CD4-positive, alpha-beta T cell treated with Interleukin-12 subunit alpha and Interleukin-12 subunit beta, for 1 hour (primary cell): ENCODE measurements around the gene PIGC.

Experiments used
- DNase-seq: peaks from one replicate; pipeline ENCODE4 v3.0.0-alpha.2; 2020

Gene PIGC

GRCh38 chr1:172427191-172427590 lies 16.7 kb downstream of the PIGC start:
- peak; percentile 33 for DNase-seq

- DNase-seq, result no peak
Measured at GRCh38 chr1:172425339-172425738, 18.5 kb downstream of the PIGC start.

- no peak for DNase-seq
Measured at GRCh38 chr1:172423336-172423735, 20.5 kb downstream of the PIGC start.

GRCh38 chr1:172421974-172422604 lies 21.8 kb downstream of the PIGC start:
- DNase-seq, result no peak

GRCh38 chr1:172420385-172420784 lies 23.5 kb downstream of the PIGC start, which contains the start of gene C1orf105:
Gene C1orf105, plus strand, starts transcription at chr1:172420685. Its CDS starts 201 bp downstream, at chr1:172420886.
- no peak for DNase-seq

GRCh38 chr1:172417557-172417956 lies 26.3 kb downstream of the PIGC start:
- no peak for DNase-seq

- DNase-seq, result no peak
Measured at GRCh38 chr1:172416496-172417035, 27.3 kb downstream of the PIGC start.

- DNase-seq, result no peak
Measured at GRCh38 chr1:172414331-172414730, 29.5 kb downstream of the PIGC start.

GRCh38 chr1:172411791-172412338 lies 32.0 kb downstream of the PIGC start:
- no peak for DNase-seq

GRCh38 chr1:172410027-172410426 lies 33.8 kb downstream of the PIGC start:
- DNase-seq, result no peak

GRCh38 chr1:172408958-172409357 lies 34.9 kb downstream of the PIGC start:
- DNase-seq, result no peak

- no peak for DNase-seq
Measured at GRCh38 chr1:172406968-172407367, 36.9 kb downstream of the PIGC start.

GRCh38 chr1:172405912-172406311 lies 38.0 kb downstream of the PIGC start:
- DNase-seq, result no peak

- no peak for DNase-seq
Measured at GRCh38 chr1:172404121-172404520, 39.7 kb downstream of the PIGC start.

- no peak for DNase-seq
Measured at GRCh38 chr1:172402878-172403569, 40.8 kb downstream of the PIGC start.

- DNase-seq, result no peak
Measured at GRCh38 chr1:172401892-172402291, 42.0 kb downstream of the PIGC start.

GRCh38 chr1:172401477-172401876 lies 42.4 kb downstream of the PIGC start:
- DNase-seq, result no peak

- no peak for DNase-seq
Measured at GRCh38 chr1:172400722-172401105, 43.2 kb downstream of the PIGC start.

GRCh38 chr1:172399756-172400721 lies 43.8 kb downstream of the PIGC start:
- DNase-seq, result no peak

- DNase-seq, result peak; percentile 46
Measured at GRCh38 chr1:172398970-172399755, 44.7 kb downstream of the PIGC start.

GRCh38 chr1:172398193-172398592 lies 45.7 kb downstream of the PIGC start:
- no peak for DNase-seq

GRCh38 chr1:172397633-172398032 lies 46.2 kb downstream of the PIGC start:
- DNase-seq, result no peak
